Superior temporal gyrus (tissue), 1 donor: ENCODE data around the gene GAB1.
A peak's percentile ranks its signal among the peaks of the same experiment; 100 is the strongest.

Experiments used
- DNase-seq: peaks from one replicate; pipeline ENCODE4 v3.0.0-alpha.2; 2016; ENCODE audit errors: extremely low spot score

Gene GAB1

DNA sequence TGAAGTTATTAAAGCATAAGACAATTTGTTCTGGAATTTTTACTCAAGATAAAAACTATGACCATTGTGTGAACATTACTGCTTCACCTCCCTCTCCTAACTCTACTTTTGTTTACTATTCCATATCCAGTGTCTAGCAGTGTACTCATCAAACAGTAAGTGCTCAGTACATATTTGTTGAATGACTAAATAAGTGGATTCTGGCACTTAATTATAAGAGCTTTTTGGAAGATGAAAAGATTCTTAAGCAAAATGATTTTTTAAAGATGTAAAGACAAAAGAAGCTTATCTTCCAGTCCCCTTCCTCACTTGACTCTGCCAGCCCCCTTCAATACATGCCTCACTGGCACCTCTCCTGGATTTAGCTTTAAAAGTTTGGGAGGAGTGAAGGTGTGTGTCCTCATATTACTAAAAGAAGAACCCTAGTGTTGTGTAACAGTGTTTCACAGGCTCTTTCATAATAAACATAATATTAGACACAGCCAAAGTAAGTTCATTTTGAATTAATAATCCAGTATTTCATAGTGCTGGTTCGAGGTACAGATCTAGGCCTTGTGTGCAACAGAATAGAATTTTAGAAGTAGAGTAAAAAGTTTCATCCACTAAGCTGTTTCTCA is 53.0 kb downstream of the GAB1 start:
- DNase-seq, result no peak

DNA sequence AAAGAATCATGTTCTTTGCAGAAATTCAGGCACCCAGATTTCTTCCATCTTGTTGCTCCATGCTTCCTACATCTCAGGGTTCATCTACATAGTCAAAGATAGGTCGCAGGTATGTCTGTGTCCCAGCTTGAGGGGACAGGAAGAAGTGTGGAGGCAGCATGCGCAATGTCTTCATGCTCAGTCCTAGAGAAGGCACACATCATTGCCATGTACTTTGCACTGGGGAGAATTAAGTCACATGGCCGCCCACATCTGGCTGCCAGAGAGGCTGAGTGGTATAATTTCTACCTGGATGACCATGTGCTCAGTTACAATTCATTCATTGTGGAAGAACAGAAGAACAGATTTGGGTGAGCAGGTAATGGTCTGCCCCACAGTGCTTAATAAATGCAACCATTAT is 54.1 kb downstream of the GAB1 start:
- DNase-seq, result no peak

DNA sequence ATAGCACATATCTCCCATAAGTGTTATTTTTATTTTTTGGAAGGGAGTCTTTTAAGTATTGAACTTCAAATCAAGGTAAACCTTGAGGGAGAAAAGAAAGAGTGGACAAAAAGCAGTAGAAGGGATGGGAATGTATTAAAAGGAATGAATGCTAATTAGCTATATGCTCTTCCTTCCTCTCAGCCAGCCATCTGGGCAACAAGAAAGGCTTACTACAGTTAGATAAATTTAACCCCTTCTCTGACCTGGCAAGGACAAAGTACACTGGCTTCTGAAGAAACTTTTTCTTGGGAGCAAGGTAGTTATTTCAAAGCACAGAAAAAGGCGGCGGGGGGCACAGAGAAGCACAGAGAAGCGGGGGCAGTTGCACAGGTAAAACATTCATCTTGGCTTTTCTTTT is 54.6 kb downstream of the GAB1 start:
- DNase-seq, result no peak

DNA sequence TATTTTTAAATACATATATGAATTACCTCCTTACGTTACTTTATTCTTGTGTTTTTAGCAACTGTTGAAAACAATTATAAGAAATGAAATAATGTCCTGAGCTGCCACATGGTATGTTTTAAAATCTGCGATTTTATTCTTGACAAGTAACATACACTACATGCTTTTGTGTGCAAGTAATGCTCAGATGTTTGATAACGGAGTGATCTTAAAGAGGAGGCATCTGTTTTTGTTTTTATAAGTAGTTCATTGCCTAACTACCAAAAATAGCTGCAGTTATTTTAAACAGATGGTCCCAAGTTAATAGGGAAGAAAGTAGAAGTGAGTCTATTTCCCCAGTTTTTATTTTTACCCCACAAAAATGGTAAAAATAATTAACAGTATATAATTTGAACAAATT is 55.2 kb downstream of the GAB1 start:
- DNase-seq, result no peak

DNA sequence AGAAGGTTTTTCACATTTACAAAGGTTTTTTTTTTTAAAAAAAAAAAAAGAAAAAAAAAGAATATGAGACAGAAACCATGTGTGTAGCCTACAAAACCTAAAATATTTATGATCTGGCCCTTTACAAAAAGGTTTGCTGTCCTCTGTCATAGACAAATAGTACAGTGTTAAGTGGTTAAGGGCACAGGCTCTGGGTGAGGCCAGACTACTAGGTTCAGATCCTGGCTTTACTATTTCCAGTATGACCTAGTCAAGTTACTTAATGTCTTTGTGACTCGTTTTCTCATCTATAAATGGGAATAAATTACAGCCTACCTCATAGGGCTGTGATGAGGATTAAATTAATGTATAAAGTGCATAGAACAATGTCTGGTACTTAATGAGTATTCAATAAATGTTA is 56.5 kb downstream of the GAB1 start:
- no peak for DNase-seq

DNA sequence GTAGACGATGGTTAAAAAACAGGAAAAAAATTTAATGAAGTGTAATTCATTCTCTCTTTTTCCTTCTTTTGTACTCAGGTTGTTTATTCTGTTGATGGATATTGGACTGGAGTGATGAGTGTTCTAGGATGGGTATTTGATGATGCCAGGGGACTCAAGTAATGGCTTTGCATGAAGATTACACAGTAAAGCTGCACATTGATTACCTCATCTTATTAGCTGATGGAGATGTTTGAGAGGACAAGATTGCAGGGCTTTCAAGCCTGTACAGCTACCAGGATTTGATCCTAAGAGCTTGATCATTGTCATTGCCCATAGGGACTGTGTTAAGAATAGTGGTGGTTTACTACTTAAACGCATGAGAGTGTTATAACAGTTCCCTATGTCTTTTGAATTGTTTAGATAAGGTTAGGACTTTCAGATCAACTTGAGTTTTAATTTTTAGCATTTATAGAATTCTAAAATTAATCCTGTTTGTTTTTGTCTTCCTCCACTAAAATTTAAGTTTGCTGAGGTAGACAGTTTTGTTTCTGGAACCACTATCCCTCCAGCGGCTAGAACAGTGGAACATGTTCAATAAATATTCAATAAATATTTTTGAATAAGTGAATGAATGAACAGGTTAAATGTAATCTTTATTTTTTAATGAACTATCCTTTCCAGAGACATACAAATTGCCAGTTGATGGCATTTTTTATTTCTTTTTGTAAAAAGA is 58.2 kb downstream of the GAB1 start:
- DNase-seq, result no peak

DNA sequence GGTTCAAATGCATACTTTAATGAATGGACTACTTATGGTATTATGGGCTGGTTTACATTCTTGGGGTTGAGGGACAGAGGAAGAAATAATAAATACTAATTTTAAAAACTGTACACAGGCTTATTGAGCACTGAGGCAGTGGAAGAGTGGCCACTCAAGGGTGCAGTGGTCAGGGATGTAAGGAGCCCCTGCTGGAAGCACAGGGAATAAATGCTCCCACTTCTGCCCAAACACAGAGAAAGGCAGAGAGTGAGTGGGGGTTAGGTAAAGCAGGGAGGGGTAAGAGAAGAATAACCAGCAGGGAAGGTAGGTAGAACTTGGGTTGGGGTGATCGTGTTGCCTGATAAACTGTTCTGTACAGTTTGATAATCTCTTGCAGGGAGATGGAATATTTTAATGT is 60.0 kb downstream of the GAB1 start:
- no peak for DNase-seq

DNA sequence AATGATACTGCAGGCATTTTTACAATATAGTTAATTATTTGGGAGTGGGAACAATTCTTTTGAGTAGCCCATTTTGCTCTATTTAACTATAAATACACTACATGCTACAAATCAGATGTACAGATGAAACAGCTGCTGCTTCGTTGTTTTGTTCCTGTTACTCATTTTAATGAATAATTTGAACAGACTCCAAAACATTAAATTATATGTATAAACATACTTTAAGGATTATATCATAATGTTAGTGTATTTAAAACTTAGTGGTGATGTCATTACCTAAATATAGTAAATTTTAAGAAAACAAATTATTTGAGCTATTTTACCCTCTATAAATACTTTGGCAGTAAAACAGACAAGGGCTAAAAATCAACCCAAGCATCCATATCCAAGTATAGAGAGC is 60.7 kb downstream of the GAB1 start:
- DNase-seq, result no peak

DNA sequence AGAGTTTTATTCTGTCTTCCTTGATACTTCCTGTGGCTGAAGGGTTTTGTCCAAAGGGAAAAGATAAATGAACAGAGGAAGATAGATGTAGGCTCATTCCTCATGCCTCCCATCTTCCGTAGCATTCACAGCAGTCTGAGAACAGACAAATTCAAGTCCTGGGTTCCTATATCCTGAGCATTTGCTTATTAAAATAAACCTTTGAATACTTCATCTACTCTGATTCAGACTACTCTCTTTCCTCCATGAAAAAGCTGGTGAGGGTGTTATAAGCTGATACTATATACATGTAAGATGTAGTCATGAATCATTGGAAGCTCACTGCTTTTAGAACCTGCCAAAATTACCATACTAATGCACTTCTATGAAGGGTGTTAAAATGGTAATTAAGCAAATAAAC is 61.2 kb downstream of the GAB1 start:
- no peak for DNase-seq

DNA sequence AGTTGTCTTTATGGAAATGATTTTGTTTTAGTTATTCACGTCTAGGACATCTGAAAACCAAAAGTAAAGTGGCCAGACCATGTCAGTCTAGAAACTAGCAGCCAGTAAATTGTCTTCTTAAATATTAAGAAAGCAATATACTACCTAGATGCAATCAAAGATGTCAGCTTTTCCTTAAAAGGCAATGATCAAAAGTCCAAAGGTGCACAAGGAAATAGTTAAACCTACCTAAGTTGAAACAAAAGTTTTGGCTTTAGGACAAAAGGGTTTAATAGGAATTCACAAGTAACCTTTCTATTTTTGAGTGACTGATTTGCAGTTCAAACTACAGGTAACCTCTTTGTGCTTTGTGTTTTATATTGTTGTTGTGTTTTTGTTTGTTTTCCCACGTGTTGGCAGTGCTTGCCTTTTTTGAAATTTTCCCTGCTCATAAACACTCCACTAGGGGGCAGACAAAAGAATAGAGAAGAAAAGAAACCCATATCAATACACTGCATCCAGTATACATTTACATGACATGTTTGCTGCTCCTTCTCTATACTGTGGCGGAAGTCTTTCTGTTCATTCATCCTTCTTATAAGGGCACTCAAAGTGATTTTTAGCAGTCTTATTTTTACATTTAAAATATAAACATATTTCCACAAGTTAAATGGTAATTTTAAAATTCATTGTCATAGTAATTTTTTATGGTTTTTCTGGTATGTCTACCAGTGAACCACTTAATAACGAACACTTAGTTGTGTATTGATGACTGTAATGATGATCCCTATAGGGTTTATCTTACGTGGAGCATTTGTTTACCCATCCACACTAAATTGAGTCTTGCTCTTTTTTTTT is 62.7 kb downstream of the GAB1 start:
- peak; percentile 91 for DNase-seq

DNA sequence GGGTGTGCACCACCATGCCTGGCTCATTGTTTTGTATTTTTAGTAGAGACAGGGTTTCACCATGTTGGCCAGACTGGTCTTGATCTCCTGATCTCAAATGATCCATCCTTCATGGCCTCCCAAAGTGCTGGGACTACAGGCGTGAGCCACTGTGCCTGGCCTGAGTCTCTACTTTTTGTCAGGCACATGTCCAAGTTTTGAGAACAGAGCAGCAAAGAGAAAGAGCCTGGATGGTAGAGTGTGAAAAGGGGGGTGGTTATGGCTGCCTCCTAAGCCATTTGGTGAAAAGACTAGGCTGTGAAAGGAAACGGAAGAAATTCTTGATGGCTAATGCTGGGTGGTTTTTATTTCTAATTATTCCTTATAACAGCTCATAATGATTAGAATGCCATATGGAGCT is 63.4 kb downstream of the GAB1 start:
- DNase-seq, result no peak

DNA sequence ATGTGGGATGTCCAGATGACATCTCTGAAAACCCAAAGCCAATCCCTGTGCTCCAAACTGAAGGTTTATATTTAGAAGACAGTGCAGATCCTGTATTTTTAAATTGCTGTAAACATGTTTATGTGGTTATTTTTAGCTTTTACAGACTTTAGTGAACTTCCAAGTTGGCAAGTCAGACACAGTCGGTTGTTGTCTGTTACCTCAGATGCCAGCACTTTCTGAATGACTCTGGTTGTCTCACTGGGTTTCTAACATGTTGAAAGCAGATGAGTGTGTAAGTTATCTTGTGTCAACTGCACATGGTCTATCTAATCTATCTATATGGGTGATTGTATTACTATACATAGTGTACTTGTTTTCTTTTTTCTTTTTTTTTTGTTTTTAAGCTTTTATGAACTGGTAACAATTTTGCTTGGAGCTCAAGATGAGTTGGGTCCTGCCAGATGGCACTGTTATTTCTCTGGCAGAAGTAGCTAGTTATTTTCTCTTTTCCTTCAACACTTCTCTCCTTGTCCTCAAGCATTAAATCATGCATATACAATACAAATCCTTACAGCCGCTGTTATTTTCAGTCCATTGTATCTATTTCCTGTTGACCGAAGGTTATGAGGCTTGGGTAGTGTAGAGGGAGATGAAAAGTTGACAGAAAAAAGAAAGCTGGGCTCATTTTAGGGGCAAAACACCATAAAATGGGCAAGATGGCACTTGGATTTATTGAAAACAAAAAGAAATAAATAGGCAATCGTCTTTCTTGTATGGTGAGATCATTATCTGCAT is 66.3 kb downstream of the GAB1 start:
- peak; percentile 90 for DNase-seq

DNA sequence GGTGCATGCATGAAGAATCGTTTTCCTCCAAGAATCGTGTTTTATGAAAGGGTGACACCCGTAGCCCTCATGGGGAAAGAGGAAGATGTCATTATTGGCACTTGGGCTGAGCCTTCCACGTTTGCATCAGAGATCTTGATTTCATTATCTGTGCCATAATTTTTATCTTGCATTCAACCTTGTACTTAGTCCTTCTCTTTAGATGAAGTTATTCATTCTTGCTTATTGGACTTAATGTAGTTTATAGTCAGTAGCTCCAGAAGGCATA is 66.8 kb downstream of the GAB1 start:
- DNase-seq, result no peak

DNA sequence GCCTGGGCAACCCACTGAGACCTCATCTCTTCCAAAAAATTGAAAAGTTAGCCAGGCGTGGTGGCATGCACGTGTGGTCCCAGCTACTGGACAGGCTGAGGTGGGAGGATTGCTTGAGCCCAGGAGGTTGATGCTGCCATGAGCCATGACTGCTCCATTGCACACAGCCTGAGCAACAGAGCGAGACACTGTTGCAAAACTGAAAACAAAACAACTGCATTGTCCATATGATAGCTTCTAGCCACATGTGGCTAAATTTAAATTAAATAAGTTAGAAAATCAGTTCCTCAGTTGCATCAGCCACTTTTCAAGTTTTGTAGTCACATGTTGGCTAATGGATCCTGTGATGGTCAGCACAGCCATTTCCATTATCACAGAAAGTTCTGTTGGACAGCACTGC is 67.9 kb downstream of the GAB1 start:
- DNase-seq, result no peak

DNA sequence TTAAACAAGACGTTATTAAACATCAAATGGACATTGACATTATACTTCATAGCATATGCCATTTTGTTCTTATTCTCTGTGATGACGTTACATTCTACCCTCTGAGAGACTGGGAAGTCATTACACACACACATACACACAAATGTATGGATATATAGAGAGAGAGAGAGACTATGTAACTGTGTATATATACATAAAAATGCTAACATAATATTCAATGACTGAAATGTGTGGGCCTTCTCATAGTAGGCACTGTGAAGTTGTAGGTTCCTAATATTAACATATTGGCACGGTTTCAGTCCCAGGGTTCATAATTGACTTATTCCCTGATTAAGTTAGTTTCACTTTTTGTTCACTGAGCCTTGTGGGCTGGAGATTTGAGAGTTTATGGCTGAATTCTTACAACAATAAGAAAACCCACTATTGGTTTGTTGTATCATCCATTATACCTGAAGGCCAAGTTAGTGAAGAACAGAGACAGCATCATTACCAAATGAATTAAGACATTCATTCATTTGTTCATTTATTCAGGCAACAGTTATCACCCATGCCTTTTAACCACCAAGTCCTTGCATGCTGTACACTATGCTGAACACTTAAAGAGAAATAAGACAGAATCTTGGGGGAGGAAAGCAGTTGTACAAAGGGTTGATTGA is 68.5 kb downstream of the GAB1 start:
- DNase-seq, result no peak

DNA sequence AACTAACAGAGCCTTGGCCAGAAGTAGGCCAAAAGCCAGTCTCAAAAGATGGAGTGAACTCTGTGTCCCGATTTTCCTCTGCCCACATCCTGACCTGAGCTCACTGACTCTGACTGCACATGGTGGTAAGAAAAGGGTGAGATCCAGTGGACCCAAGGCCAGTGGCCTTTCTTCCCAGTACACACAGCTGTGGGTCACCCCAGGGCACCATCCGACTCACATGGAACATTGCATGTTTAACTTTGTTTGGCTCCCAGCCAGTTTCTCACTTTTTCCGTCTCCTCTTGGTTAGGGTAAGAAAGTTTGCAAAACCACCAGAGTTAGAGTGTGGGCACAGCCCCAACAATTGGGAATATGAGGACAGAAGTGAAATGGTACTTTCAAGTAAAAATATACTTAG is 69.8 kb downstream of the GAB1 start:
- DNase-seq, result no peak

DNA sequence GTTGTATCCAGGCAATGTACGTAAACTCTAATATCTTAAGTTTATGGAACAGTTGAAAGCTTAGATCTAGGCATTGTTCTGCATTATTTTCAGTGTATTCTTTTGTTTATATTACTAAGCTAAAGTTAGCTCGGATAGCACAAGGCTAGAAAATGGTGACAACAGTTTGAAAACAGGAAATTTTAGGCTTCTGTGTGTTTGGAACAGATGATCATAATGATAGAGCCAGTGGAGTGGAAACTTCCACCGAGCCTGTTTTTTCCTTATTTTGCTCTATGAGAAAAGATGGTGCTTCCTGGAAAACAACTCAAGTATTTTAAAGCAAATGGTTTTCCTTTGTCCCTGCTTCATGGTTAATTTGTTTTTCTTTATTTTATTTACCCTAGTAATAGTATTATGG is 70.8 kb downstream of the GAB1 start:
- no peak for DNase-seq

DNA sequence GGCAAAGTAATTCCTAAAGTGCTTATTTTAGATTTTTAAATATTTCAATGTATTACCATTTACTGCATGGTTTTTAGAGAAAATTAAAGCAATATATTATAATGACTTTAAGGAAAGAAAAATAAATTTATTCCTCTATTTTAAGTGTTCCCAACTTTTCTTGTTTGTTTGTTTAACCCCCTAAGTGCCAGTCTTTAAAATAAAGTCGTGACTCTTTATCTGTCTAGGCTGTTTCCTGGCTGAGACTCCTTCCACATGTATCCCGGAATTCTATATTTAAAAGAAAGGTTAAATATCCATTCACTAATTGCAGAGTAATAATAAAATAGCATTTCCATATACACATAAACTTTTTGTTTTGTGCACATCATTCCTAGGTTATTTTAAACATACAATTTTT is 71.2 kb downstream of the GAB1 start:
- DNase-seq, result no peak

DNA sequence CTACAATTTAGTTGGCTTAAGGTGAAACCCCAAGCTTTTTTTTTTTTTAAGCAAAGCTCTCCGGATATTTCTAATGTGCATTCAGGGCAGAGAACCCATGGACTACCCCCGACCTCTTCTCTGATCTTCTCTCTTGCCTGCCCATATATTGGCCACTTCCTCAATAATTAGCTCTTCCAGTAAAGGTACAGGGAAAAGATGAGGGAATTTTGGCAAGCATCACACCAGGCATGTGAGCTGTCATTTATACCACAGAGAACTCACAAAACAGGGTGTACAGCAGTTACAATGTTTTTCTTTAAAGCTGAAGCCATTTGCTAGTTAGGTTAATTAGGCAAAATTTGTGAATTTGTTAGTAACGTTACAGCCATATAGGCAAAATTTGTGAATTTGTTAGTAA is 73.3 kb downstream of the GAB1 start:
- no peak for DNase-seq

DNA sequence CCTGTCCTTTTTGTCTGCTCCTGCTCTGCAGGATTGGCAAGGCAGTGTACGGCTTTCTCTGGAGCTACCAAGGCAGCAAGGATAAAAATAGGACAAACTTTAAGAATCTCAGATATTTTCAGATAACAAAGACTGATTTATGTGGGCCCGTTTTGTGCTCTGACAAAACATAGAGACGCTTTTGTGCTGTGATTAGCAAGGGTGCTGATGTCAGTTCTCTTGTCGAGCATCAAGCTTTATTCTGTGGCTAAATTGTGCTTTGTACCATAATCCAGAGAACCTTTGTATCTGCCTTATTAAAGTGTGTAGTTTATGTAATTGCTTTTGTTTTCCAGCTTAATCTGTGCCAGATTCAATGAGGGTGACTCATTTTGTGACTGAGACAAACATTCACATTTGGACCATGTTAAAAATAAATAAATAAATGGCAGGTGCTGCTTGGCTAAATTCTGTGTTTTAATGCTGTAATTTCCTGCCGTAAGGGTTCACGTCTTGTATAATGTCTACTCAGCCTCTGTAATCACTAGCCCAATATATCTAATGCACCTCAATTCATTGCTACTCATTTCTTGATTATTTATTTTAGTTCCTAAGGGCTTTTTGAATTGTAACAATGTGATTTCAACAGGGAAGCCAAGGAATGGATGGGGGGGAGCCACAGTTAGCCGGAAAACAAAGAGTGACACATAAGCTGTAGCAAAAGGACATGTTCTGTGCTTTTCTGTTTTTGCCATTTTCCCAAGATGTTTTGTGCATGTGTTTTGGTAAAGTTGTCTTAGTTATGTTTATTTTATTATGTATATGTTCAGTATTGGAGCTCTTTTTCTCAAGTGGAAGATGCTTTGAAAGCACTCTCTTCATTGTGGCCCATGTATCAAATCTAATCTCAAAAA is 75.1 kb downstream of the GAB1 start:
- DNase-seq, result peak; percentile 98

DNA sequence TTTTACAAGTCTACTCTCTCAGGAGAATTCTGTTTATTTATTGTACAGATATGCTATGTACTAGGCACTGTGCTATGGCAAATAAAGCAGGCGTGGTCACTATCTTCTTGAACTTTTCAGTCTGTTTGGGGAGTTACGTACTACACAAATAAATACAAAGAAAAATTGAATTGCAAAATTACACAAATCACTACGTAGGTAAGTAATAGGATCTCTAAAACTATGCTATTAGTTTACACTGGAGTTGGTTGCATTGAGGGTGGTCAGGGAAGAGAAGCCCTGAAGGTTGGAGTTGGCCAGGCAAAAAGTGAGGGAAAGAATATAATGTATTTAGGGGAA is 75.7 kb downstream of the GAB1 start:
- DNase-seq, result no peak
